ENCODE data around the gene RICTOR.

GRCh38 chr5:38935437-38935836 lies 138.8 kb downstream of the RICTOR start:
- TF ChIP-seq CTCF (IDR thresholded peaks at IDR 0.05; ENCODE audit: extremely low read depth in 1 of 2, insufficient read depth in 1 of 2, low read depth in 1 of 2, low read length in 2 of 2): no peak
- TF ChIP-seq POLR2A (IDR thresholded peaks at IDR 0.05; ENCODE audit: low read depth, low read length): no peak
- no peak for TF ChIP-seq MYC (IDR thresholded peaks at IDR 0.05; ENCODE audit: low read depth, low read length)
- no peak for TF ChIP-seq EZH2 (IDR thresholded peaks at IDR 0.05; ENCODE audit: borderline replicate concordance, low read depth, low read length, severe bottlenecking)
- TF ChIP-seq MAX (IDR thresholded peaks at IDR 0.05; ENCODE audit: insufficient read depth, insufficient read length): no peak
